DMS153 (cell line): Measurements from ENCODE around the gene CYP4F3.
"Not testable (repeated sequence)": the region's sequence is repeated elsewhere in the genome, so short reads cannot be mapped to it uniquely, and the experiment has no call there.

Experiments
- DNase-seq: peaks from one replicate; lab custom pipeline; 2025; lab: John Stamatoyannopoulos, UW

The CYP4F3 gene

GRCh38 chr19:15629003-15629880 lies 11.5 kb upstream of the CYP4F3 start:
- peak; percentile 65 for DNase-seq

GRCh38 chr19:15631817-15632216 lies 8.9 kb upstream of the CYP4F3 start:
- DNase-seq: no peak

- no peak for DNase-seq
These were observed 7.4 kb upstream of the CYP4F3 start for GRCh38 chr19:15633082-15633835.

GRCh38 chr19:15634105-15634504 lies 6.6 kb upstream of the CYP4F3 start:
- DNase-seq: no peak

- DNase-seq: no peak
These were observed 5.5 kb upstream of the CYP4F3 start for GRCh38 chr19:15635016-15635805.

- no peak for DNase-seq
These were observed 4.7 kb upstream of the CYP4F3 start for GRCh38 chr19:15636026-15636425.

- DNase-seq: no peak
These were observed 1.1 kb upstream of the CYP4F3 start for GRCh38 chr19:15639596-15639995.

- no peak for DNase-seq
These were observed 354 bp downstream of the CYP4F3 start for GRCh38 chr19:15640904-15641597.

GRCh38 chr19:15641901-15642491 lies 1.3 kb downstream of the CYP4F3 start:
- DNase-seq: no peak

- DNase-seq: no peak
These were observed 2.1 kb downstream of the CYP4F3 start for GRCh38 chr19:15642807-15643206.

- DNase-seq: no peak
These were observed 2.7 kb downstream of the CYP4F3 start for GRCh38 chr19:15643387-15643786.

GRCh38 chr19:15644066-15644741 lies 3.5 kb downstream of the CYP4F3 start:
- DNase-seq: no peak

GRCh38 chr19:15644816-15645215 lies 4.1 kb downstream of the CYP4F3 start:
- no peak for DNase-seq

GRCh38 chr19:15649526-15649925 lies 8.8 kb downstream of the CYP4F3 start:
- DNase-seq: no peak

- DNase-seq: not testable (repeated sequence)
These were observed 9.4 kb downstream of the CYP4F3 start for GRCh38 chr19:15650123-15650522.

- DNase-seq: no peak
These were observed 11.1 kb downstream of the CYP4F3 start for GRCh38 chr19:15651791-15652190.

- DNase-seq: no peak
These were observed 12.0 kb downstream of the CYP4F3 start for GRCh38 chr19:15652559-15653278.

- no peak for DNase-seq
These were observed 15.8 kb downstream of the CYP4F3 start for GRCh38 chr19:15656467-15656866.

- no peak for DNase-seq
These were observed 22.6 kb downstream of the CYP4F3 start for GRCh38 chr19:15663247-15663646.

GRCh38 chr19:15666186-15666585 lies 25.5 kb downstream of the CYP4F3 start:
- no peak for DNase-seq
